Heart left ventricle (tissue), 13 donors: ENCODE measurements around the gene PLA2G12B.
"Not testable (repeated sequence)": the region's sequence is repeated elsewhere in the genome, so short reads cannot be mapped to it uniquely, and the experiment has no call there.

Source experiments
- CTCF ChIP-seq, 12 donors: fragments of 200-600 bp; sonication (generic) in 4 of 12; IDR thresholded peaks; one replicate each; pipeline versions ENCODE4 v1.5.0 to v1.8.0; 2018 to 2022; ENCODE audit warnings: antibody characterized with exemption in 12 of 12, mild to moderate bottlenecking in 5 of 12
- POLR2A ChIP-seq, 2 donors: fragments of 450-650 bp; IDR thresholded peaks; one replicate each; pipeline ENCODE4 v1.6.1; 2017; ENCODE audit warnings: antibody characterized with exemption in 2 of 2, mild to moderate bottlenecking in 2 of 2, moderate library complexity in 2 of 2
- donor health status: ischemic (EF 13 %, LVEDD 7.1; RV severe dilation, severe dysfunction).
- donor health status: DM: no; HTN: yes; CAD: no.
- donor health status: DM: no; HTN: no; CAD: no.
- donor health status: ischemic (EF 25% LVEDD 6.9; RV normal size, moderate dysfunction).
- donor health status: ischemic (EF 25% LVEDD 5.7; RV mildly dilated, moderate dysfunction).
- donor health status: ischemic (EF 35%, LVEDD 5.7; RV mildly dilated, moderate dysfunction).
- donor health status: nonischemic (EF 11% LVEDD 7.7; RV severe dilation, severe dysfunction).
- donor health status: DM: yes; HTN: yes; CAD: no.
- donor health status: PGD.
- donor health status: ischemic (EF 29% LVEDD 5.4; RV normal size, mild dysfunction).
- donor health status: nonischemic (EF 23%, LVEDD 6.1; RV moderate dilation, normal function).

GRCh38 chr10:72917201-72917600, 37.4 kb downstream of the PLA2G12B start:
- not testable (repeated sequence) for TF ChIP-seq CTCF, POLR2A (IDR thresholded peaks at IDR 0.05)
